CD4-positive, alpha-beta T cell treated with Interleukin-4 for 1 hour (primary cell): ENCODE results near the gene KLF6.

ENCODE experiments used
- DNase-seq, 2 donors: peaks; one replicate each; pipeline ENCODE4 v3.0.0-alpha.2; 2020 to 2022

KLF6 gene

DNA sequence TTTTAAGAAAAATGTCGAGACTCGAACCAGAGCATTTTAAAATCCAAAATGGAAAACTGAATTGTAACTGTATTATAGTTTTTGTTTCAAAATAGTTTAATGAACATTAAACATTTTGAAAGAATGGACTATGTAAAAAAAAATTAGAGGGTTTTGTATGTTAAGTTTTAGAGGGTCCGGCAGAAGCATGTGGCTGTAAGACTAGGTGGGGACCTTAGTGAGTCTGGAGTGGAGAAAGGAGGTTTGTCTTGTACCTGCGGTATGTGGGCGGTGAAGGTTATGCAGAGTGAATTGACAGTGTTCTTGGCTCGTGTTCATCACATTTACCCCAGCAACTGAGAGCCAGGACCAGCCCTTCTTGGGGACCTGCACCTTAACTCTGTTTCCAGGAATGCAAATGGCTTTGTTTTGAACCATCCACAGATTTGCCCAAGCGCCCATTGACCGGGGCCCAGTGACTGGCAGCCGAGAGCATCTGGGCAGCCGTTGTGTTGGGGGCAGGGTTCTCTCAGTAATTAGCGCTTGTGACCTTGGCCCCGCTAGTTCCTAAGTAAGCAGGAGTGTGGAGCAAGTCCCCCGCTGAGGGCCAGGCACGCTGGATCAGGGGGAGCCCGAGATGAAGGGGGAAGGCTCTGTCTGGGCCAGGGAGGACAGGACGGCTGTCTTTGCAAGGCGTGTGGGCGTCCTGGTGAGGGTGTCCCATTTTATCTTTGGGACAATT is 1.4 kb upstream of the KLF6 start:
- peak; percentile 62 to 72 for DNase-seq

DNA sequence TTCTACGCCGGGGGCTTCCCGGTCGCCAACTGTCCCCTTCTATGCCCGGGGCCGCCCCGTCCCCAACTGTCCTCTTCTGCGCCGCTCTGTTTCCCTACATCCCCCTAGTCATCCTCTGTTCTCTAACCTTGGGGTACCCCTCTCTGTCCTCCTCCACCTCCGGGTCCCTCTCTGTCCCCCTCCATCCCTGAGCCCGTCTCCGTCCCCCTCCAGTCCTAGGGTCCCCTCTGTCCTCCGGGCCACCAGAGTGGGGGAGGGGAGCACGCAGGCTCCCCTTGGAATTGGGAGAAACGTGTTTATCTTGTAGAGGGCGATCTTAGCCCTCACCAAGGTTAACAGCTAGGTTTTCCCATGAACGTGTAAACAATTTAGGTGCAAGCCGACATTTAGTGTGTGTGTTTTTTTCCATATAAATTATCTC is 852 bp upstream of the KLF6 start:
- peak; percentile 67 to 74 for DNase-seq

DNA sequence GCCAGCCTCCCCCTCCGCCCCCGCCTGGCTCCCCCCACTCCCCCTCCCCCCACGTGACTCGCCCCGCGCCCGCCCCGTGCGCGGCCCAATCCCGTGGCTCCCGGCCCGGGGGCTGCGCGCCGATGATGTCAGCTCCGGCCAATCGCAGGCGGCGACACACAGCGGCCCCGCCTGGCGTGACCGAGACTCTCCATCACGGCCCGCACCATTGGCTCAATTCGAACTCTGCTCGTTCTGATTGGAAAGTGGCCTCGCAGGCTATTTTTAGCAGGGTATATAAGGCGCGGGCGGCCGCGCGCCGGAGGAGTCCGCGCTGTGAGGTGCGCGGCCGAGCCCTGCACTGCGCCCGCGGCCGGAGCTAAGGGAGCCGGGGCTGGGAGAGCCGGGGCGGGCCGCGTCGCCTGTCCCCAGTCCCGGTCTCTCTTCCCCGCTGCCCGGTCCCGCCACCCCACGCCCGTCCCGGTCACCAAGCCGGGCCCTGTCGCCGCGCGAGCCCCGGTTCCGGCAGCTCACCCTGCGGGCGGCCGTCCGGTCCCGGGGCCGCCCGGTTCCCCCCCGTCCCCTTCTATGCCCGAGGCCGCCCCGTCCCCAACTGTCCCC is 342 bp upstream of the KLF6 start:
- DNase-seq = peak; percentile 99 to 100

DNA sequence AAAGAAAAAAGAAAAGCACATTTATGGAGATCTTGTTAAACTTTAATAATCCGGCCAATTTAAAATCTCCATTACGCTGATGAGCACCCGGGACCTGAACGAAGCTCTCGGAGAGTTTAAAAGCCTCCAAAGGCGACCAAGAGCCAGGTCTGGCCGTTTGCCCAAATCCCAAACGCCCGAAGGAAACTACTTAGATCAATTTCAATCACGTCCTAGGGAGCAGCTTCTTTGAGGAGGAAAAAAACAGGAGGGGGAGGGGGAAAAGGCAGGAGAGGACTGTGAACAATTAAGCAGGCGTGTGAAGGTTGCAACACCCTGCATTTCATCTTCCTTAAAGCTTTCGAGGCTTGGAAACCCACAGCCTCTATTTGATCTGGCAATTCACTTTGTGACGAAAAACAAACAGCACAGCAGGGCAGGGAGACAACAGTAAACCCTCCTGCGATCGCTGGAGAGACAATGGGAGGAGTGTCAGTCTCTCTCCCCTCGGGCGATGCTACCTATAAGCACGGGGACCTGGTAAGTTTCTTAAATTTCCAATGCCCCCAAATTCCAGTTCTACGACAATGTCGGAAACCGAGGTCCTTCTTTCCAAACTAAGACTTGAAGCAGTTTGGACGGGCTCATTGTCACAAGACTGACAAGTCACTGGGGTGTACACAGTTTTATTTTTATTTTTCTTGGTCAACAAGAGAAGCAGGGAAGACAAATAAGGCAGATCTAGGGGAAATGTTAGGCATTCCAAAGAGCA is 1.2 kb downstream of the KLF6 start:
- DNase-seq = peak; percentile 70 to 71

DNA sequence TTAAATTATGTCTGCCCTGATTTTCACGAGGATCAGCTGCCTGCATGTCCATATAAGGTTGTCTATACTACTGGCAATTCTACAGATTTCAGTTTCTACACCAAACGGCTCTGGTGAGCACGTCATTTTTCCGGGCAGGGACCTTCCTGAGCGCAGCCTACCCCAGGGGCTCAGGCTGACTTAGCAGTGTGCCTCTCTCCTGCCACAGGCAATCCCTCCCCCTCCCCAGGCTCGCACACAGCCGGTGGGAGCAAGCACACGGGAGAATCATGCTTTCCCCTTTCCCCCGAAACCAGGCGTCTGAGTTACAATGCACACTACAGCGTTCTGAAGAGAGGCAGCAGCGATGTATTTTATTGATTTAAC is 1.7 kb downstream of the KLF6 start:
- peak; percentile 83 to 84 for DNase-seq

DNA sequence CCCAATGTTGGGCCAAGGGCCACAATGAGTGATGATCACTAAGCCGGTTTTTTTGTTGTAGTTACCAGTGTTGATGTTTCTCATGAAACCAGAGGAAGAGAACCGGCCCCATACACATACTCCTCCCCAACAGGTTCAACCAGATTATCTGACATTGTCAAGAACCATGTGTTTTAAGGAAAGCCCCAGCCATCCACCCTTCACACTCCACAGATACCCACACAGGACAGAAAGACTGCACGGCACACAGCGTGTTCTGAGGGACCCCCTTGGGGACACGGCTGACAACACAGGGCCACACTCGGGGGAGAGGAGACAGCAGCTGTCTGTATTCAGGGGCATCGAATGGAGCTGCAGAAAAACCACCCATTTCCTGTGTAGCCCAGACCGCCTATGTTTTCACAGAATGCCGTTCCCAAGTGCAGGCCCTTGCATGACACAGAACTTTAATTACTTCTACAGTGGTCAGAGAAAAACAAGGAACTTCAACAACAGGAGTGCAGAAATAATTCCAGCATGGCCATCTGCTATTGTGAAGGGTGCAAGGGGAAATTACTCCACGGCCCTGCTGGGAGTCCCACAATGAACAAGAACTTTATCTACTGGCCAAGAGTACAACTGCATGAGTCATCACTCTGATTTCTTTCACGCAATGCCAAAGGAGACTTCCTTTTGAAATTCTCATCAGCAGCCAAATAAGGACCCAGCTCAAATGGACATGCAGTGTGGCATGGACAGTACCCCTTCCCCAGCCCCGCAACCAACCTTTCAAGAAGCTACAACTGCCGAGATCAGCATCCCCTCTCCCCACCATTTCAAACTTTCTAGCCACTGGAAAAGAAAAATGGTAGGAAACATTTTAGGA is 2.3 kb downstream of the KLF6 start:
- peak; percentile 87 to 92 for DNase-seq

DNA sequence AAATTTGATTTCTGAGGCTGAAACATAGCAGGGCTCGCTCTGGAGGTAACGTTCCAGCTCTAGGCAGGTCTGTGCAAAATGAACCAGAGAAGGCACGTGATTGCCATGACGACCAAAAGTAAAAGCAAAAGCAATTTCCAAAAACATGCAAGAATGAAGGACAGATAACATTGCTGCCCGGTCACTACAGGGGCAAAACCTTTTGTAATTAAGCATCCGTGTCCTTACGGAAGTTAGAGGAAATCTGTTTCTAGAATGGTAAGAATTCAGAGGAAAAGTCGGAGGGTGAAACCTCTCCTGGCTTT is 2.9 kb downstream of the KLF6 start:
- peak; percentile 65 to 84 for DNase-seq

DNA sequence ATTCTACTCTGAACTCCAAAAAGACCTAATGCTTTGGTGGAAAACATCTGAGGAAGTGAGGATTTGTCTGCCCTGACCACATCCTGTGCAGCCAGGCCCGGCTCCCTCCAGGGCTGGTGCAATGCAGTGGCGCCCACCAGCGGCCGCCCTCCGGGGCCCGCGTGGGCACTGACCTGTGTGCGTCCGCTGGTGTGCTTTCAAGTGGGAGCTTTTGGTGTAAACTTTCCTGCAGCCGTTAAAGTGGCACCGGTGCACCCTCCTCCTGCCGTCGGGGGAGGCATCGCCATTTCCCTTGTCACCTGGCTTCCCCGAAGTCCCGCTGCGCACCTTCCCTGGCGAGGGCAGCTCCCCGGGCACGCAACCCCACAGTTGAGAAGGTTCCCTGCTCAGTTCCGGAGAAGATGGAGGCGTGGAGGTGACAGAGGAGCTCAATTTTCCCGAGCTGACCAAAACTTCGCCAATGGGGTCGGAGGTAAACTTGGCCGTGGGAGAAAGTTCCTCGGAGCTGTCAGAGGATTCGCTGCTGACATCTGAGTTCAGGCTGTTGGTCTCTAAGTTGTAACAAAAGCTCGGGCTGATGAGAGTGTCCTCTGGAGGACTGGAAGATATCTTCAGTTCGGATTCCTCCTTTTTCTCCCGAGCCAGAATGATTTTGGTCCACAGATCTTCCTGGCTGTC is 3.4 kb downstream of the KLF6 start:
- DNase-seq = peak; percentile 66 to 78

DNA sequence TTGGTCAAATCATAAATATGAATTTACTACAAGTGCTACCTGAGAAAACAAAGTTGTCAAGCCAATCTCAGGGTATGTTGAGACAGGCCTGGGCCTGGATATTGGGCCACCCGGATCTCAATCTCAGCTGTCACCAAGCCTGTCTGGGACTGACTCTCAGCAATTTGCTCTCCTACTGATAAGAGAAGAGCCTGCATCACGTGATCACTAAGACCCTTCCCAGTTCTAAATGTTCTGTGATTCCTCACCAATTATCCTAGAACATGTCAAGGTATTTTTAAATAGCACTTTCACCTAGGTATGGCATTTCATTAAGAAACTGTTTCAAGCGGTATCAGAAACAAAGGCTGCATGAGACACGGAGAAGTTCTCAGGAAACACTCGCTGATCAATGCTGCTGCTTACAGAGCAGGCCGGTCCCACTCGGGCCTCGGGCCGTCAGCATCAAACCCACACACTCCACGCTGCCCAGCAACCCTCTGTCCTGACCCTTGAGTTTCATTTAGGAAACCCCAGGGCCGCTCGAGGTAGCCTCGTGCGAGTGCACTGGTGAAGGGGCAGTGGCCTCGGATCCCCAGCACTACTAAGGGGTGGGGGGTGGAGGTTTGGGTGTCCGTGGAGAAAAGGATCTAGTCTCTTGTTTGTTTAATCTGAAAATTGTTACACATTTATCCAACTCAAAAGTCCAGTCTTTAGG is 4.1 kb downstream of the KLF6 start:
- DNase-seq = peak; percentile 31 to 63

DNA sequence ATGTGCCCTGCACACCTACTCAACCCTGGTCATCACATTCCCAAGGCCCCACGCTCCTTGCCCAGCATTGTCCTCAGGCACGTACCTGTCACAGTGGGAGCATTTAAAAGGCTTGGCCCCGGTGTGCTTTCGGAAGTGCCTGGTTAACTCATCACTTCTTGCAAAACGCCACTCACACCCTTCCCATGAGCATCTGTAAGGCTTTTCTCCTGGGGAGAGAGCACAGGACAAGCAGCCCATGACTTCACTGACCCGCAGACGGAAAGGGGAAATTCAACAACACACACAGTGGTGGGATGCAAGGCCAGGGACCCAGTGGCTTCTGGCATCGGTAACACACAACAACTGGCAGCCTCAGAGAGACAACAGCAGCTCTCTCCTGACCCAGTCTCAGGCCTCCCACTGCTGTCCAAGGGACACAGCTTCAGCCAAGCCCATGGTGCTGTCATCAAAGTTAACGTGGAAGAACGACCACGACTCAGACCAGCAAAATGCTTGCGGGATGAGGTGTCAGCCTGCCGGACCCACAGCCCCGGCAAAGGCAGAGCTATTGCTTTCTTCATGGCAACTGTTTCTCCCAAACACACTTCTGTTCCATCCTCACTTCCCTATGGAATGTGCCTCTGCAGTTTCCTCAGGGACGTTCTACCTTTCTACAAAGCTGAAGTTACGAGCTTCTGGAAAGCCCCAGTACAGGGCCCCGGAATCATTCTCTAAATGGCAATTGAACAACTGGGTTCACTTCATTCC is 4.8 kb downstream of the KLF6 start:
- DNase-seq = peak; percentile 50 to 64

DNA sequence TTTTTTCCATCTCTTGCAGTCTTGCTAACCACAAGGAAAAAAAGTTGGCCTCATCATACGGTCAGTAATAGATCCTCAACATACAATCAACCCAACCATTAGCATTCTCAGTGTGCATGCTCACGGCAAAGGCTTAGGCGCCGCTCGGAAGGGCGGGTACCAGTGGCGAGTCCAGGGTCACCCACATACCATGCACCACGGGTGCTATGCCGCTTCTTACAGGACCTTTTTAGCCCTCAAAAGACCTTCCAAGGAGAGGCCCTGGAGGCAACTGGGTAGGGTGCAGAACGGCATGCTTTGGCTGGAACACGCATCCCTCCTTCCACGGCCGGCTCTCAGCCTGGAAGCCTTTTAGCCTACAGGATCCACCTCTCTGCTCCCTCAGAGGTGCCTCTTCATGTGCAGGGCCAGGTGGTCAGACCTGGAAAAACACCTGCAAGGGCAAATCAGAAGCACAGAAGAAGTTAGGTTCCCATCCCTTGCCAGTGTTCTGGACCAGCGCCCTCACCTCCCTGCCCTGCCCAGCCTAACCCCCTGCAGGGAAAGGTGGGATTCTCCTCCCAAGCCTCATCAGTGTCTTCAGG is 5.8 kb downstream of the KLF6 start:
- DNase-seq = peak; percentile 37 to 60

DNA sequence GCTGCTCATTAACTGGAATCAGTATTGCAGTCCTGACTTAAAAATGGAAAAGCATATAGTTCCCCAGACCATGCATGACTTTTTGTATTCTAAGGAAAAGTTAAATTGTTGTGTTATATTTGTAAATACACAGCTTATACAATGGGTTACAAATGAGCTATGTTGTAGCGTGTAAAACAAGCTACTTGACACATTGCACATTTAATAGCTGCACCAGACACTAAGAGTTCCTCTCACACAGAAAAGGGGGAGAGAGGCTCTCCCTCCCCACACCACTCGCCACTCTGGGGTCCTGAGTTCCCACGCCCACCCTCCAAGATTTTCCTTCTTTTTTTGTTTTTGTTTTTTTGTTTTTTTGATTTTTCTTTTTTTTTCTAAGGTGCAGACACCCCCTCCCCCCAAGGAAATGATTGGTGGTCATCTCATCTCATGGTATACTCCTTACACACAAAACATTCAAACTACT is 6.3 kb downstream of the KLF6 start:
- peak in 1 of 2 donors; percentile 59 for DNase-seq

DNA sequence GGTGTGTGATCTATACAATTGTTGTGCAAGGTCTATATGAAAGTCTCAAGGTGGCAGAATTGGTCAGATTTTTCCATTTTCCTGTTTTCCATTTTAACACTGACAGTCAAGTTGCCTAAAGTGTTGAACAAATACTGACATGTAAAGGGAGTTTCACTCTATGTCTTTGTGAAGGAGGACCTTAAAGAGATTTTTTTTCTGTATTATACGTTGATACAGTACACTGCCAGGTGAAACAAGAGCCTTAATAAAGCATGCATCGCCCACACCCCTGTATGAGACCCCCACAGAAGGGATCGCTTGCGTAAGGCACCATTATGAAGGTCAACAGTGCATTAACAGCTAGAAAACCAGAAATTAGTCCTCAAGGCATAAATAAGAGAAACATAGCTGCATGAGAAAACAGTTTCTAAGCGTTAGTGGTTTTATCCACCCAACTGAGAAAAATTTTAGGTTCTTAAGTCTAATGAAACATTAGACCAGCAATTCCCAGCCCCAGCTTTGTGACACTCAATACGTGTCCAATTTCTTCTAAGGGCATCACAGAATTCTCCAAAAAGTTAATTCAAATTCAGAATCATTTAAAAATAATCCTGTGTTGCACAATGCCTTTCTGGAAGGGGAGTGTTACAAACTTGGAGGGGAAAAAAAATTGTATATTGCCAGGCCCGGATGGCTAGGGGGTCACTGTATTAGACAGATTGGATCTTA is 6.9 kb downstream of the KLF6 start:
- DNase-seq = peak in 1 of 2 donors; percentile 57

DNA sequence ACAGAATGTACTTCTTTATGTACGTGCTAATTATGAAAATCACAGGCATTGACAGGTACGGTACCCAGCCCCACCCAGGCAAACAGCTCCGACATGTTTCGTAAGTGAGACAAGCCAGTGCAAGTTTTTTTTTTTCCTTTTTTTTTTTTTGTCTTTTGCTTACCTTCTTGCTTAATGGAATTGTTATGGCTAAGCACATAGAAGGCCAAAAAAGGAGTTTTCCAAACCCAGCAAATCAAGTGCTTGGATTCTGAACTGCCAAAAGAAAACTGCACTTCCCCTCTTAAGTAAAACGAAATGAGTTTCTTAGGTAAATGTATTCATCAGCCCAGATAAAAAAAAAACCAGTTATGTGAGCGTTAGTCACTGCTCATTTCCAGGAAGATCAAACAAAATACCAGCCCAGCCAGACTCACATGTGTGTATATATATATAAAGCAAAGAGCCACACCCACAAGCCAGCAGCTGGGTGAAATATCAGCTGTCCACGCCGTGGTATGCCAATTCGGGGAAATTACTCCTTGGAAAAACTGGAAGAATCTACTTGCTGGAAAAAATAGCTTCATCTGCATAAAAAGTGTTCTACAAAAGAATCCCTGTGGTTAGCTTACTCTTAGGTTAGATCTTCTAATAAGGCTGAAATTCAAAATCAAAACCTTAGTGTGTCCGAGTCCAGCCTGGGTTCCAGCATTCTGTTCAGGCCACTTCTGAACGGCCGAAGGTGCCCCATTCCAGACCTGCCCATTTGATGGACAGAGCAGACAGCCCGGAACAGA is 8.0 kb downstream of the KLF6 start:
- DNase-seq = peak; percentile 71 to 86

DNA sequence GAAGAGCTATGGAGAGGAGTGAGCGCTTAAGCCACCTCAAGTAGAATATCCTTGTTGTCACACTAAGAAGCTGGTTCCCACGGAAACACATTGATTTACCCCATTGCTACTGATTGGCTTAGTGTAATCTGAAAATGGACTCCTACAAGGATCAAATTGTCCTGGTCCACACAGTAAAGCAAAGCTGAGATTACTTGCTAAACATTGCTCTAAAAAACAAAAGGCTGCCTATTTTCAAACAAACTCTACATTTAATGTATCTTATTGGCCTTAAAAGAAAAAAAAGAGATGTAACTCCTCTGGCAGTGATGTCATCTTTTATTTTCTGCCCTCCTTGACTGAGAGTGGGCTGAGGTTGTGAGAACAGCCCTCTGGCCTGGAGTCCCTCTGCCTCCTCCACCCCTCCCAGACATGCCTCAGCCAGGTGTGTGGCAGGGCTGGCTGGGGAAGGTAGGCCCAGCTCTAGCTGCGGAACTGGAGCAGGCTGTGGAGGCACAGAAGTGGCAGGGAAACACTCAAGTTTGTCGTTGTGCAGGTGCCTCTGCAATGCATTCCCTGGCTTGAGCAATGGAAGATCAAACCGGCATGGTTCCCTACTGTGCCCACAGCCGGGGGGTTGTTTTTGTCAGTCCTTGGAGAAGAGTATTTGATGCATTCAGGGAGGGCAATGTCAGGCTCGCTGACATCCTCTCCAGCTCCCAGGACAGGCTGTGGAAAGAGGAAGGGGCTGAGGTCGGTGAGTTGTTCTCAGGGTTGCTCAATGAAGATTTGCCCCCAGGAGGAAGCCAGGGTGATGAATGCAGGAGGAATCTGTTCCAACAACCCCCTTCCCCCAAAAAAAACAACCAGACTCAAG is 9.1 kb downstream of the KLF6 start:
- peak; percentile 62 to 76 for DNase-seq

DNA sequence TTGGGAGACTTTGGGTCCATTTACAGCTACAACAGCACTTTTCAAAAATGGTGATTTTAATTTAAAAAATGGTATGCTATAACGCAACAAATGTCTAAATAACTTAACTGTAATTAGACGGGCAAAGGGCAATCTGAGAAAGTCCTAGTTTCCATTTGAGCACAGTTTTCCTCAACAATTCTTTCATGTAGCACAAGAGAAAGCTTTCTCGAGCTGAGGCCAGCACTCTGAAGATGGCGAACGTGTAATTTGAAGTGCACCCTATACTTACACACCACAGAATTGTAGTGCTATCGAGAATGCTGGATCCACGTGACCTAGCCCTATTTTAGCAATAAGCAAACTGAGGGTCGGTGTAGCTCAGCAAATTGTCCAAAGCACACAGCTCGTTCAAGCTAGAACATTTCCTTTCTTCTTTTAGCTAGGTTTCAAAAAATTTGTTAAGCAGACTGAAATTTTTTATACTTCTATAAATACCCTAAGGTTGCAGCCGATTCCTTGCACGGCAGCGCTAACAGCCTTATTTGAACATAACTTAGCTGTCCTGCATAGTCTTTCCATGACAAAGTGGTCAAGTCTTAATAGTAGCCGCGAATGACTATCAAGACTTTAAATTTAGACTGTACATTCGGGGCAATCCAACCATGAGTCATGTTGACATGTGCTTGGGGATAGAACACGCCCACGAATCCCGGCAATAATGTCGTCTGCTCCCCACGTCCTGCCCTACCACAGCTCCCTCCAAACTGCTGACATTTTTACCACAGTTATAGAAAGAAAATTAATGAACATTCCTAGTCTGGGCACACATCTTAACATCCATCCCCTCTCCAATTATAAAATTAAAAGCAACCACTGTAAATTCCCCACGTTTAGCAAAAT is 10.0 kb downstream of the KLF6 start:
- DNase-seq = peak; percentile 59 to 73
